Cardiac fibroblast (primary cell): ENCODE measurements around the gene DSG1.

ENCODE experiments used
- DNase-seq, 2 donors: peaks; one replicate each; pipeline versions ENCODE4 v3.0.0 to v3.0.0-alpha.2; 2010; ENCODE audit warnings: low read depth in 2 of 2
- H3K4me3 ChIP-seq, 2 donors: replicated peaks in 1 of 2; 1 replicate in 1 of 2; 2 replicates in 1 of 2; pipeline ENCODE4 v1.5.1; 2011; ENCODE audit warnings: low read depth in 2 of 2, low read length in 2 of 2, mild to moderate bottlenecking in 2 of 2, moderate library complexity in 1 of 2
- CTCF ChIP-seq: IDR thresholded peaks from one replicate; pipeline ENCODE4 v1.5.1; 2011; ENCODE audit warnings: low read depth, mild to moderate bottlenecking, low read length, inconsistent platforms

The DSG1 gene

DNA sequence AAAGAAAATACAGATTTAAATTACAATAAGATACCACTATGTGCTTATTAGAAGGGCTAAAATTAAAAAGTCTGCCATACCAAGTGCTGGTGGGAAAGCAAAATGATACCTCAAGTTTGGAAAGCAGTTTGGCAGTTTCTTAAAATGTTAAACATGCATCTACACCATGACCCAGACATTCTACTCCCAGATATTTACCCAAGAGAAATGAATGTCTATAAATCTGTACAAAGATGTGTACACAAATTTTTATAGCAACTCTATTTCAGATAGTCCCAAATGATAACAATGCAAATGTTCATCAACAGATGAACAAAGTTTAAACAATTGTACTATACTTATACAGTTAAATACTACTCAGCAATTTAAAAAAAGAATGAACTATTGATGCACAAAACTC is 51.5 kb downstream of the DSG1 start:
- DNase-seq: no peak
- TF ChIP-seq CTCF: no peak
- H3K4me3 ChIP-seq: no peak overlapping the region

GRCh38 chr18:31371989-31372388 is 54.0 kb downstream of the DSG1 start:
- DNase-seq: no peak
- no peak overlapping the region for H3K4me3 ChIP-seq
- TF ChIP-seq CTCF: no peak

- DNase-seq: no peak
- no peak for TF ChIP-seq CTCF
- H3K4me3 ChIP-seq: no peak overlapping the region
Observed at GRCh38 chr18:31373641-31374040, 55.7 kb downstream of the DSG1 start.

DNA sequence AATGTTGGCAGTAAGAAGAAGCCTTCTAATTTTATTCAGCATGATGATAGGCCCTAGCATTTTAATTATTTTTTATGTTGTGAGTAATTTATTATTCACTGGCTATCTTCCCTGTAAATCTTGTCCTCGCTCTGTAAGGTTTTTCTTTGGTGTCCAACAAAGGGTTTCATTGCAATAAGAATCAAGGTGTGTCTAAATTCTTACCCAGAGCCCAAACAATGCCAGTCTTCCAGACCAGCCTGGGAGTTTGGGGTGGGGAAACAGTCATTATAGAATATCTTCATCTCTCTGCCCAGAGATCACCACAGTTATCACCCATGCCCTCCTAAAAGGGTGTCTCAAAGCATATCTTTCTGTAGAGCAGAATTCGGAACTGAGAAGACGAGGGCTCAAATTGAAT is 58.5 kb downstream of the DSG1 start, which contains the start of gene DSG4:
Gene DSG4 (plus strand): TSS at position 301 of the 400 bp plus-strand sequence. CDS start 135 bp downstream, outside the sequence.
- DNase-seq: no peak
- H3K4me3 ChIP-seq: no peak within 1 kb of the TSS
- no peak for TF ChIP-seq CTCF

DNA sequence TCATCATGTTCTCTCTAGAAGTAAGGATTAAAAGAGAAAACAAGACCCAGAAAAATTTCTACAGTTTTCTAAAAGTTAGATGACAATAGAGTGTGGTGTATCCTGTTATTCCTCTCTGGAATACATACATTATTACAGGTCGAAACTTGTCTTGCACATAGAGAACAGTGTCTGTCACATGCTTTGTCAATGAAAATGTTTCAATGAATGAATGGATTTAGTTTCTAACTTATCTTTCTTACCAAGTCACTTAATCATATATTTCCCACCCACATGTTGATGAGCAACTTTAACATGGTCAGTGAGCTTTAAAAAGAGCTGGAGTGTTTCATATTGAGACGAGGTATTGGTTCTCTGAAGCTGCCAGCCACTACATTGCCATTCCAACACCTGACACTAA is 63.0 kb downstream of the DSG1 start:
- no peak overlapping the region for H3K4me3 ChIP-seq
- DNase-seq: no peak
- TF ChIP-seq CTCF: no peak

DNA sequence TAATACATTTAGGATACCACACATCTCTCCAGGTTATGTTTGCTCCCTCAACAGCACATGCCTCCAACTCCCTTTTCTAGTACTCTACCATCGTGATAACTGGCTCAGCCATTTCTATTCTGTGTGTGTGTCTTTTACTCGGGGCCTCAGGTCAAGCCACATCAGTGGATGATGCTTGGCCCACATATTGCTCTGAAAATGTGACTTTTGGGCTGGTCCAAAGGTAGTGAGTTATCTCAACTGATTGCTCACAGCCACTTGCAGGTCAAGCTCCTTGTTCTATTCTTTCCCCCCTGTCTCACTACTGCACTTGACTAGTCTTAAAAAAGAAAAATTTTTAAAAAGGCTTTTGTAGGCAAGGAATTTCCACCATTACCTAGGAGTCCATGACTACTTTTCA is 64.1 kb downstream of the DSG1 start:
- no peak for DNase-seq
- TF ChIP-seq CTCF: no peak
- H3K4me3 ChIP-seq: no peak overlapping the region

DNA sequence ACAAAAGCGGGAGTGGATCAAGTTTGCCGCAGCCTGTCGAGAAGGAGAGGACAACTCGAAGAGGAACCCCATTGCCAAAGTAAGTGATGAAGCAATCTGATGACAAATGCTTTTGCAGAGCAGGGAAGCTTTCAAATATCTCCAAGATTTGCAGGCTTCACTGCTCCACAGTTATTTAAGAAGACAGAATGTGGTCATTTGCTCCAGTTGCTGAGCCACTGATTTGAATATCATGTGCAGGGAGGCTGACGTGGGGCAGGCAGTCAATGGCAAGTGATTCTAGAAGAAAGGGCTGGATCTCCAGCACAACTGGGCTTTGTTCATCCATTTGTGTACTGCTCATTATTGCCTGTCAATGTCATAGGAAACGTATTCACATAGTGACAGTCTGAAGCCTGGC is 68.8 kb downstream of the DSG1 start:
- no peak for DNase-seq
- H3K4me3 ChIP-seq: no peak overlapping the region
- TF ChIP-seq CTCF: no peak
